Measurements from ENCODE around the gene MRPS30.
"Not testable (repeated sequence)": the region's sequence is repeated elsewhere in the genome, so short reads cannot be mapped to it uniquely, and the experiment has no call there.

Gene MRPS30

GRCh38 chr5:44779167-44779566 is 29.6 kb upstream of the MRPS30 start:
- no peak overlapping the region for H3K4me3 ChIP-seq (ENCODE audit: low read depth, low read length)
- in situ Hi-C loops (cut with HindIII; ENCODE audit: low sequenced_read_pairs) = no loop called here
- no peak for DNase-seq (ENCODE audit: low read depth)
- no peak for TF ChIP-seq CTCF (IDR thresholded peaks at IDR 0.05; ENCODE audit: low read depth, low read length, missing control alignments)

GRCh38 chr5:44783634-44784315 is 25.0 kb upstream of the MRPS30 start:
- no peak for TF ChIP-seq CTCF (IDR thresholded peaks at IDR 0.05; ENCODE audit: low read depth, low read length, missing control alignments)
- in situ Hi-C loops (cut with HindIII; ENCODE audit: low sequenced_read_pairs) = no loop called here

GRCh38 chr5:44787731-44788130 is 21.0 kb upstream of the MRPS30 start:
- in situ Hi-C loops (cut with HindIII; ENCODE audit: low sequenced_read_pairs) = no loop called here

More at GRCh38 chr5:44783634-44784315, 25.0 kb upstream of the MRPS30 start:
- no peak overlapping the region for H3K4me3 ChIP-seq (ENCODE audit: low read depth, low read length)
- DNase-seq (ENCODE audit: low read depth) = no peak

GRCh38 chr5:44789372-44789995 is 19.3 kb upstream of the MRPS30 start:
- H3K4me3 ChIP-seq (ENCODE audit: low read depth, low read length); in situ Hi-C loops (cut with HindIII; ENCODE audit: low sequenced_read_pairs); DNase-seq (ENCODE audit: low read depth): not testable (repeated sequence)

More at GRCh38 chr5:44787731-44788130, 21.0 kb upstream of the MRPS30 start:
- DNase-seq (ENCODE audit: low read depth) = no peak
- no peak for TF ChIP-seq CTCF (IDR thresholded peaks at IDR 0.05; ENCODE audit: low read depth, low read length, missing control alignments)
- H3K4me3 ChIP-seq (ENCODE audit: low read depth, low read length) = no peak overlapping the region

- H3K4me3 ChIP-seq (ENCODE audit: low read depth, low read length); DNase-seq (ENCODE audit: low read depth); in situ Hi-C loops (cut with HindIII; ENCODE audit: low sequenced_read_pairs): not testable (repeated sequence)
Measured at GRCh38 chr5:44792031-44792673, 16.6 kb upstream of the MRPS30 start.

GRCh38 chr5:44794371-44794770 is 14.4 kb upstream of the MRPS30 start:
- TF ChIP-seq CTCF (IDR thresholded peaks at IDR 0.05; ENCODE audit: low read depth, low read length, missing control alignments) = no peak

GRCh38 chr5:44795496-44795895 is 13.3 kb upstream of the MRPS30 start:
- H3K4me3 ChIP-seq (ENCODE audit: low read depth, low read length) = no peak overlapping the region
- no peak for DNase-seq (ENCODE audit: low read depth)
- in situ Hi-C loops (cut with HindIII; ENCODE audit: low sequenced_read_pairs) = no loop called here
- TF ChIP-seq CTCF (IDR thresholded peaks at IDR 0.05; ENCODE audit: low read depth, low read length, missing control alignments) = no peak

More at GRCh38 chr5:44794371-44794770, 14.4 kb upstream of the MRPS30 start:
- no peak overlapping the region for H3K4me3 ChIP-seq (ENCODE audit: low read depth, low read length)
- DNase-seq (ENCODE audit: low read depth) = no peak
- in situ Hi-C loops (cut with HindIII; ENCODE audit: low sequenced_read_pairs) = no loop called here

Data from astrocyte of the cerebellum (primary cell).